DMS53 treated with DMSO at 0.1 percent for 48 hours (cell line): ENCODE data around the gene ADRA2A.
A peak's percentile ranks its signal among the peaks of the same experiment; 100 is the strongest.

Experiments
- DNase-seq: peaks from one replicate; lab custom pipeline; 2025; ENCODE audit not compliant: unreplicated experiment; lab: John Stamatoyannopoulos, UW

Gene ADRA2A

DNA sequence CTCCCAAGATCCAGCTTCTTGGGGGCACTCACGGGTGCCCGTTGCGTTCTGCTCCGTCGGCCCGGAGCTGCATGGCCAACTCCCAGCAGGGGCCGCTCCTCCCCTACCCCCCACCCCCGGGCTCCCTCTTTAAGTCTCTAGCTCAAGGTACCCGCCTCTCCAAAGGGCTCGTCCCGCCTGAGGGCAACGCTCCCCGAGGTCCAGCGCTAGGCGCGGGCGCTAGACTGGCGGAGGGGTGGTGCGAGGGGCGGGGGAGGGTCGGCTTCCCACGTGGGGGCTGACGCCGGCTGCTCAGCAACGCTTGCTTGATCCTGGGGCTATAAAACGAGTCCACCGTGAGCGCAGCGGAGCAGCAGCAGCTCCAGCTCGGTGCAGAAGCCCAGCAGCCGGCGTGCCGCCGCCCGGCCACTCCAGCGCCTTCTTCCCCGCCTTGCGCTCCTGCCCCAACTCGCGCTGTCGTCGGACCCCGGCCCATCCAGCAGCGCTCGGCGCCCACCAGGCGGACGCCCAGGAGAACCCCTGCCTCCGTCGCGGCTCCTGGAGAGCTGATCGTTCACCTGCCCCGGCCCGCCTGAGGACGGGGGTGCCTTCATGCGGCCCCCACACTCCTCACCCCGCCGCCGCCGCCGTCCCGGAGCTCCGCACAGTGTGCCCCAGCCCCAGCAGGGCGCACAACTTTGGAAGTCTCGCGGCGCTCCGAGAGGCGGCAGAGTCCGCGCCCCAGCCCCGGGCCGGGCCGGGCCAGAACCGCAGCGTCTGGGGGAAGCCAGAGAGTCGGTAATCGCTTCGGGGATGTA is at the start of gene ADRA2A:
Gene ADRA2A, plus strand, starts transcription at position 348 of the 797 bp plus-strand sequence. CDS start 968 bp downstream, outside the sequence.
- DNase-seq, result peak; percentile 63

DNA sequence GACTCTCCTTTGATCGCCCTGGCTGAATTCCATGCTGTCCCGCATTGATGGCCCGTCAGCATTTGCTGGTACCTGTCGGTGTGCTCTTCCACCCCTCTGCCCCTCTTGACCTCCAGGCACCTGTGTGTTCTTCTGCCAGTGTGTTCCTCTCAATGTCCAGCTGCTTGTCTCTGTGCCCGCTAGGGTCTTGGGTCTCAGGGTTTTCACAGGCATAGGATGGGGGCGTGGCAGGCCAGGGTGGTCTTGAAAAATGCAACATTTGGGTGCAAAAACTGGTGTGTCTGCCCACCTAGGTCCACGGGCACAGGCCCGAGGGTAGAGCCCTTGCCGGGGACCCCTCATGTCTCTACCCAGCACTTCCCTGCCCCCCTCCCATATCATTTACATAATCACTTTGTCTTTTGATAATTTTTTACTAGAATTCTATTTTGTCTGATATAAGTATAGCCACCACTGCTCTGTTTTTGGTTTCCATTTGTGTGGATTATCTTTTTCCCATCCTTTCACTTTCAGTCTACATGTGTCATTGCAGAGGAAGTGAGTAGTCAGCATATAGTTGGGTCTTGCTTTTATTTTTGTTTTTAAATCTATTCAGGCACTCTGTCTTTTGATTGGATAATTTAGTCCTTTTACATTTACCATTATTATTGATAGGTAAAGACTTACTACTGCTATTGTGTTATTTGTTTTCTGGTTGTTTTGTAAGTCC is 46.6 kb upstream of the ADRA2A start:
- no peak for DNase-seq

DNA sequence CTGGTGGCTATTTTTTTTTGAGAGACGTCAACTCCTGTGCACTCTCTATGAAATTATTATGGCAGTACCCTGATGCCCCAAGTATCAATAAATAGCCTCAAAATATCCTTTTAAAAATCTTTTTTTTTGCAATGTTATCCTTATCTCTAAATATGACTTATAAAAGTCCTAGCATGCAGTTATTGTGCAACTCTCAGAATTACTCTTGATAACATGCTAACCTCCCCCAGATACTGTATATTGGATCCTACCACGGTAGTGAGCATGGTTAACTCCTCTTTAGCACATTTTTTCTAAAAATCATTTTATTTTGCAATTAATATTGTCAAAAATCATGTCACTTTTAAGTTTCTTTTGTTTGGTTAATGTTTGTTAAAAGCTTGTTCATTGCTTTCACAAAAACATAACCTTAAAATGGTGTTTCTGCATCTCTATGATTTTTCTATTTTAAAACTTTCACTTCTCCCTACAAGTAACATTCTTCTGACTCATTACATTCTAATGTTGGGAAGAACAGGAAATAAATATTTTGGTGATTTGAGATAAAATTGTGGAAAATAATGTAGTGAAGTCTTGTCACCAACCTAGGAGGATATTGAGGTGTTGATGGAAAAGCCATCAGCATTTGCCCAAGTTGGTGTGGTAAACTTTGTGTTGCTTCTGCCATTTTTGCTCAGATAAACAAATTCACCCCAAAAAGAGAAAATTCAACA is 42.1 kb upstream of the ADRA2A start:
- DNase-seq, result no peak

DNA sequence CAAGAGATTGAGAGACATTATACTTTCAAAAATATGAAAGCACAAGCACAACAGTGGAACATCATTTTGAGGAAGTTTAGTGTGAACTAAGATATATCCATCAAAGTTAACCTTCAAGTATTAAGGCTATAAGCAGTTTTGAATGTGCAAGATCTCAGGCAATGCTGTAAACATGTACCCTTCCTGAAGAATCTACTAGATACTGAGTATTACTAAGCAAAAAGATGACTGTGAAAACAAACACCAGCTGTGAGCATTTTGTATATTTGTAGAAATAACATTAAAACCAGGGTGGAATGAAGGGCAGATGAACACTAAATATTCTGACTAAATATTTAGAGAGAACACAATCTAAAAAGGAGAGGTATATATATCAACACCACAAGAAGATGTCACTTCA is 41.3 kb upstream of the ADRA2A start:
- DNase-seq, result no peak

DNA sequence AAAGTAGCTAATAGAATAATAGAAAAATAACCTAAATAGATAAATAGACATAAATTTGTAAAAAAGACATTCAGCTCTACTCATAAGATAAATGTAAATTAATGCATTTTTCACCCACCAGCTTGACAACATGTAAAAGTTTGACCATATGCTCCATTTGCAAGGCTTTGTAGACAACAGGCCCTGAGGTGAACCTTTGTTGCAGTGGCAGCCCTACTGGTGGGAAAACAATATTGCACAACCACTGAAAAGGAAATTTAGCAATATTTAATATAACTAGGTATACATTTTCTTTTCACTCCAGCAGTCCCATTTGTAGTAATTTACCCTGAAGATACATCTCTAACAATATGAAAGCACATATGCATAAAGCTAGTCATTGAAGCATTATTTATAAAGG is 39.0 kb upstream of the ADRA2A start:
- no peak for DNase-seq

DNA sequence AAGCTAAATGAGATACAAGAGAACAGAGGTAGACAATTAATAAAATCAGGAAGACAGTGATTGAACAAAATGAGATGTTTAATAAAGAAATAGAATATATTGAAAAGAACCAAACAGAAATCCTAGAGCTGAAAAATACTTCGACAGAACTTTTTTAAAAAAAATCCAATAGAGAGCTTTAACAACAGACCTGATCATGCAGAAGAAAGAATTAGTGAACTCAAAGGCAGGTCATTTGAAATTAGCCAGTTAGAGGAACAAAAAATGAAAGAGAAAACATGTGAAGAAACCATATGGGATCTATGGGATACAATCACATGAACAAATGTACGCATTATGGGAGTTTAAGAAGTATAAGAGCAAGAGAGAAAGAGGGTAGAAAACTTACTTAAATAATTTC is 37.3 kb upstream of the ADRA2A start:
- no peak for DNase-seq

DNA sequence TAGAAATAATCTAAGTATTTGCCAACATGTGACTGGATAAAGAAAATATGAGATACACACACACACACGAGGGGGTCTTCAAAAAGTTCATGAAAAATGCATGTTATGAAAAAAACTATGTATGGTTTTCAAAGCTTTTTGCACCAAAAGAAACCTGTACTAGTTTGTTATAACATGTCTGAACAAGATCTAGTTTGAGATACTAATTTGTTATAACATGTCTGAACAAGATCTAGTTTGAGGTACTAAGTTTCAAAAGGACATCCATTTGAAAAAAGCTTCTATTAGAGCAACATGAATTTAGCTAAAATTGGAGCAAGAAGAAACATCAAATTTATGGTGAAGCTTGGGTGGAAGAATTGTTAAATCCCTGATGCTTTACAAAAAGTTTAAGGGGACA is 19.8 kb upstream of the ADRA2A start:
- DNase-seq, result no peak

DNA sequence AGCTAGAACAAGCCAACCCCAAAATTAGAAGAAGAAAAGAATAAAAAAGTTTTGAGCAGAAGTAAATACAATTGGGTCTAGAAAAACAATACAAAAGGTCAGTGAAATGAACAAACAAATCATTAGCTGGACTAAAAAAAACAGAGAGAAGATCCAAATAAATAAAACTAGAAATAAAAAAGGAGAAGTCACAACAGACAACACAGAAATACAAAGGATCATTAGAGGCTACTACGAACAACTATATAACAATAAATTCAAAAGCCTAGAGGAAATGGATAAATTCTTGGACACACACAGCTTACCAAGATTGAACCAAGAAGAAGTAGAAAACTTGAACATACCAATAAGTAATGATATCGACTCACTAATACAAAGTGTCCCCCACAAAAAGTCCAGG is 13.4 kb upstream of the ADRA2A start:
- DNase-seq, result no peak

DNA sequence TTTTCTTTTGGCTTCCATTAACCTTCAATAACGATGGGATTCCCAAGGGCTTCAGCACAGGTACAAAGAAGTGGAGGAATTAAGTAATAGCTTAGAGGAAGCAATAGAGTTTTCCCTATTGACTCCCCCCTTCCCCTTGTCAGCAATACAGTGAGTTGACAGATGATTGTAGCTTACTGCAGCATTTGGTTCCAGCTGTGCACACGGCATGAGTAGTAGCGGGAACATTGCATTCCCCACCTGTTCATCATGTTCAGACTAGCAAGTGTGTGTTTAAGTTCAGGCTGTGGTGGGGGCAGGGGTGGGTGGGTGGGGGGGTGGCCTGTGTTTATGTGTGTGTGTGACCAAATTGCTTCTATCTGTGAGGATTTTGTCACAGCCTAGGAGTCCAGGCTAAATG is 4.6 kb upstream of the ADRA2A start:
- no peak for DNase-seq

DNA sequence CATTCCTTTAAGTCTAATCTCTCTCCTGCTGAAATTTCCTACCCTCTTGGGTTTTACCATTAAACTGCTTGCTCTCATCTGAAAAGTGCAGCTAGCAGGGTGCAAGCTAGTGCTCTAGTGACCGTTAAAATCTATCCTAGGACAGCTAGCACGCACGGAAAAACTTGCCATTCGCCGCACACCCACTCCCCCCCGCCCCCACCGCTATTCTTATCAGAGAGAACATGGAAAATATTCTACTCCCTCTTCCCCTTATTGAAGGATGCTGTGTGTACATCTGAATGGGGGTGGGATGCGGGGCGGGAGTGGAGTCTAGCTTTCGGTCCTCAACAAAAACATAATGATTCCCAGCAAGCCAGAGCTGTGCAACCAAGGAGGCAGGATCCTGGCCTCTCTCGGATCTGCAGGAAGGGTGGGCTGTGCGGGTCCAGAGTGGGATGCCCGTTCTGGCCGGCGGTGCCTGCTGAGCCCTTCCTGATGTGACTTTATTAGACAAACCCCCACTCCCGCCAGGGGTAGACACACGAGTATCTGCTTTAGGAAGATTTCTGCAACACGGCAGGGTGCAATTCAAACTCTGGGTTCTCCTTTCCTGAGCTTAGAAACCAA is 1.1 kb upstream of the ADRA2A start:
- DNase-seq, result no peak

DNA sequence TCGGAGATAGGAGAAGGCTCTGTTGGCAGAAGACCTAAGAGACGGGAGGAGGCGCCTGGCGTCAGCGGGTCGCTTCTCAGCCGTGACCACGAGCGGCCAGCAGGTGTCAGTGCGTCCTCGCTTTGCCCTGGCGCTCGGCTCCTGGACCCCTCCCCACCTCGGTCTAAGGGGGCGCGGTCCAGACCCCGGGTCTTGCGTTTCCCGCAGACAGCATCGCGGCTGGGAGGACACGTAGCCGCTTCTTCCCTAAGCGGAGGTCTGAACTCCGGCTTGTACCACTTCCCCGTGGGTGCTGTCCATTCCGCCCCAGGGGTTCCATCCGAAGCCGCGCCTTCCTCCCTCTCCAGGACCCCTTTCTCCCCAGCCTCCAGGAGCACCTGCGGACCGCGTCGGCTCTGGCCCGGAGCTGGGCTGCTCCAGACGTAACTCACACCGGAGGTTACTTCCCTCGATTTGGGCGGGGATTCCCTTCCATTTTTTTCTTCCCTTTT is 593 bp upstream of the ADRA2A start:
- DNase-seq, result peak; percentile 57

DNA sequence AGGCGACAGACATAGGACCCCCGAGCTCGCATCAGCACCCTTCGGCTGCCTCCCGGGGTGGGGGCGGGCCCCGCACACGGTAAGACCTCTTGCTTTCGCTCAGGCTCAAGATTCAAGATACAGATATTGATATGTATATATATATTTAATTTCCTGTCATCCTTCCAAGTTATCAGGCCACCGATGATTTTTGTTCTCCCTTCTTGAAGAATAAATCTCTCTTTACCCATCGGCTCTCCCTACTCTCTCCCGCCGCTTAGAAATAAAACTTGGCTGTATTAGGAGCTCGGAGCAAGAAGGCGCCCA is 603 bp downstream of the ADRA2A start:
- peak; percentile 34 for DNase-seq

DNA sequence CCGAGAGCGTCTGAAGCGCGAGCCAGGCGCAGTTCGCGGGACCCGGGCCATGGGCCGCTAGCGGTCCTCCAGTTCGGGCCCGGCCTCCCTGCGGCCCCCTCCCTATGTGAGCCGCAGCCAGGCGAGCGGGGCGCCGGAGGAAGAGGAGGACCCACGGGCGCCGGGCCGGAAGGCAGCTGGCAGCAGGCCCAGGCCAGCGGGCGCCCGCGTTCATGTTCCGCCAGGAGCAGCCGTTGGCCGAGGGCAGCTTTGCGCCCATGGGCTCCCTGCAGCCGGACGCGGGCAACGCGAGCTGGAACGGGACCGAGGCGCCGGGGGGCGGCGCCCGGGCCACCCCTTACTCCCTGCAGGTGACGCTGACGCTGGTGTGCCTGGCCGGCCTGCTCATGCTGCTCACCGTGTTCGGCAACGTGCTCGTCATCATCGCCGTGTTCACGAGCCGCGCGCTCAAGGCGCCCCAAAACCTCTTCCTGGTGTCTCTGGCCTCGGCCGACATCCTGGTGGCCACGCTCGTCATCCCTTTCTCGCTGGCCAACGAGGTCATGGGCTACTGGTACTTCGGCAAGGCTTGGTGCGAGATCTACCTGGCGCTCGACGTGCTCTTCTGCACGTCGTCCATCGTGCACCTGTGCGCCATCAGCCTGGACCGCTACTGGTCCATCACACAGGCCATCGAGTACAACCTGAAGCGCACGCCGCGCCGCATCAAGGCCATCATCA is 1.1 kb downstream of the ADRA2A start:
- DNase-seq, result peak; percentile 34

DNA sequence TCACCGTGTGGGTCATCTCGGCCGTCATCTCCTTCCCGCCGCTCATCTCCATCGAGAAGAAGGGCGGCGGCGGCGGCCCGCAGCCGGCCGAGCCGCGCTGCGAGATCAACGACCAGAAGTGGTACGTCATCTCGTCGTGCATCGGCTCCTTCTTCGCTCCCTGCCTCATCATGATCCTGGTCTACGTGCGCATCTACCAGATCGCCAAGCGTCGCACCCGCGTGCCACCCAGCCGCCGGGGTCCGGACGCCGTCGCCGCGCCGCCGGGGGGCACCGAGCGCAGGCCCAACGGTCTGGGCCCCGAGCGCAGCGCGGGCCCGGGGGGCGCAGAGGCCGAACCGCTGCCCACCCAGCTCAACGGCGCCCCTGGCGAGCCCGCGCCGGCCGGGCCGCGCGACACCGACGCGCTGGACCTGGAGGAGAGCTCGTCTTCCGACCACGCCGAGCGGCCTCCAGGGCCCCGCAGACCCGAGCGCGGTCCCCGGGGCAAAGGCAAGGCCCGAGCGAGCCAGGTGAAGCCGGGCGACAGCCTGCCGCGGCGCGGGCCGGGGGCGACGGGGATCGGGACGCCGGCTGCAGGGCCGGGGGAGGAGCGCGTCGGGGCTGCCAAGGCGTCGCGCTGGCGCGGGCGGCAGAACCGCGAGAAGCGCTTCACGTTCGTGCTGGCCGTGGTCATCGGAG is 1.8 kb downstream of the ADRA2A start:
- DNase-seq, result no peak

DNA sequence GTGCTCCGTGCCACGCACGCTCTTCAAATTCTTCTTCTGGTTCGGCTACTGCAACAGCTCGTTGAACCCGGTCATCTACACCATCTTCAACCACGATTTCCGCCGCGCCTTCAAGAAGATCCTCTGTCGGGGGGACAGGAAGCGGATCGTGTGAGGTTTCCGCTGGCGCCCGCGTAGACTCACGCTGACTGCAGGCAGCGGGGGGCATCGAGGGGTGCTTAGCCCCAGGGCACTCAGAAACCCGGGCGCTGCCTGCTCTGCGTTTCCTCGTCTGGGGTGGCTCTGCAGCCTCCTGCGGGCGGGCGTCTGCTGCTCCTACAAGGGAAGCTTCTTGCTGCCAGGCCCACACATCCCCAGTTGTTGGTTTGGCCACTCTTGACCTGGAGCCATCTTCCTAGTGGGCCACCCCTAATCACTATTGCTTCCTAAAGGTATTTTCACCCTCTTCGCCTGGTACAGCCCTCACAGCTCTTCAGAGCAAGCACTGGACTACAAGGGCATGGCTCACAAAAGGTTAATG is 2.5 kb downstream of the ADRA2A start:
- no peak for DNase-seq

DNA sequence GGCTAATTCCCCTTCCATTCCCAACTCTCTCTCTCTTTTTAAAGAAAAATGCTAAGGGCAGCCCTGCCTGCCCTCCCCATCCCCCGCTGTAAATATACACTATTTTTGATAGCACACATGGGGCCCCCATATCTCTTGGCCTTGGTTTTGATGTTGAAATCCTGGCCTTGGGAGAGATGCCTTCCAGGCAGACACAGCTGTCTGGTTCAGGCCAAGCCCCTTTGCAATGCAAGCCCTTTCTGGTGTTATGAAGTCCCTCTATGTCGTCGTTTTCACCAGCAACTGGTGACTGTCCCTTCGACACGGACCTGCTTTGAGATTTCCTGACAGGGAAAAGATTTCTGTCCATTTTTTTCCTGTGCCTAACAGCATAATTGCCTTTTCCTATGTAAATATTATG is 3.0 kb downstream of the ADRA2A start:
- no peak for DNase-seq

DNA sequence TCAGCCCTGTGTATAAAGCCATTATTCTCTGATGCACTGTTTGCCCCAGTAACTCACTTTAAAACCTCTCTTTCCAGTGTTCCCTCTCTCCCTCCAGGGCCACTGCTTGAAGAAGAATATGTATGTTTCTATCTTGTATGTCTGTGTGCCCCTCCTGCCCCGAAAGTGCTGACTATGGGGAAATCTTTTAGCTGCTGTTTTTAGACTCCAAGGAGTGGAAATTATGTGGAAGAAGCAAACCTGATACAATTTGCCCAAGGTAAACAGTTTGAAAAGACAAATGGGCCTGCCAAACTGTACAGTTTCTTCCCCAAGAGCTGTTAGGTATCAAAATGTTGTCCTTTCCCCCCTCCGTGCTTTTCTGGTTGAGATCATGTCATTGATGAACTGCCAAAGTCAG is 3.4 kb downstream of the ADRA2A start:
- no peak for DNase-seq

DNA sequence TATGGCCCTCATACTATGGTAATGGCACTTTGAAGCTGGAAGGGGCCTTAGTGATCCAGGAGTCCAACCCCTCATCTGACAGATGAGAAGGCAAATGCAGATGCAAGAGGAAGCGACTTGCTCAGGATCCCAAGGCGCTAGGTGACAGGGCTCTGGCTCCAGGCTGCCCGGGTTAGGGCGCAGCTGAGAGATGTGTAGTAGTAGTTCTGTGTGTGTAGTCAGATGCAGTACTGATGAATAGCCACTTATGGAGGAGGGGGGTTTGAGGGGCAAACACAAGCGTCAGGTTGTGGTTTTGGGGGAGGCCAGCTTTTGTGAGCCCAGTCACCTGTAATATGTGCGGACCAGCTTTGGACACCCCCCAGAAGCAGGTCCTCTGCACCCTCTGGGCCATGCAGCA is 4.8 kb downstream of the ADRA2A start:
- no peak for DNase-seq

DNA sequence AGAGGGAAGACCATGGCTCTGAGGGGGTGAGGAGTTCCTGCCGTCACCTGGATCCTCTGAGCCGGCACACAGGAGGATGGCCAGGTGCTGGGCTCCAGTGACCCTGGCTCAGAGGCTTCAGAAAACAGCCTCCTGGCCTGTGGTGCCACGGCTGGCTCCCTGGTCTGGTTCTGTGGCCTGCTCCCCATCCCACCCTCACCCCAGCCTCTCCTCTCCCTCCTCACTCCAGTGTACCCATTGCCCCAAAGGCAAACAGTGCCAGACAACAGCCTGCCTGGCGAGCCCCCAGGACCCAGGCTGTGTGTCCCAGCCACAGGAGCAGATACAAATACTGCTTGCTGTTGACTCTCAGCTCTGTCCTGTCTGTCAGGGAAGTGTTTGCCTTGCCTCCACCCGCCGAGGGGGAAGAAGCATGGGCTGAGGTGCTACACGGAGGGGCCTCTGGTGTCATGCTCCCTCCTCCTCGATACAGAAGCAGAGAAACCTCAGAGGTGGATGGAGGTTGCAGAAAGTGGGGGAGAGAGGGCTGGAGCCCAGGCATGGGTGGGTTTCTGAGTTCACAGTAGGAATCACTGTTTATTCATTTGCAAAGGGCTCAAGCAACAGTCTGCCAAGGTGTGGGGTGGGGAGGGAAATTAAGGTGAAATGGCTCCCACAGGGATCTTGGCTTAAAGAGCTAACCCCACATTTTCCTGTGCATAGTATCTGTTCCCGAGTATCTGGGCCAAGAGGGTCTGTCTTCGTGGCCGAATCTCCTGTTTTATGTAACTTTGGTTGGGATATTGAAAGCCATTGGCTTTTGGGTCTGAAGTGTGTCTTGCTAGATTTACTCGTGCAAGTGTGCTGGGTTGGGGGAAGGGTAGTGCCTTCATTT is 5.5 kb downstream of the ADRA2A start:
- DNase-seq, result no peak
